GM21825 (cell line): ENCODE results near the gene XXYLT1.

Source experiments
- ATAC-seq: cut with Tn5 transposase; IDR thresholded peaks from one replicate; pipeline ENCODE4 v1.9.1; 2021; ENCODE audit warnings: mild to moderate bottlenecking, moderate library complexity; ENCODE audit not compliant: unreplicated experiment

Gene XXYLT1

DNA sequence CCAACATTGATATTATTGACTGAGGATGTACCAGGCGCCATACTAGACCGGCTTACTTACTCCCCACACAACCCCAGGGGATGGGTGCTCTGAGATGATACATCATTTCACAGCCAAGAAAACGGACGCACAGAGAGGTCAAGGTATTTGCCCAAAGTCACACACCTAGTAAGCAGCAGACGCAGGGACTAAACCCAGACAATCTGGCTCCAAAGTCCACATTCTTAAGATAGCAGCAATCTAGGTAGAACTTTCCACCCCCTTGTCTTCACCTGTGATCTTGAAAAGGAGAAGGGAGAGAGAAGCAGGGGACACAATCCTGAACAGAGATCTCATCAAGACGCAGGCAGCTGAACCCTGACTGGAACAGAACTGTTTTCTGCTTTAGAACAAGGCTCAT is 200.6 kb downstream of the XXYLT1 start:
- no peak for ATAC-seq

DNA sequence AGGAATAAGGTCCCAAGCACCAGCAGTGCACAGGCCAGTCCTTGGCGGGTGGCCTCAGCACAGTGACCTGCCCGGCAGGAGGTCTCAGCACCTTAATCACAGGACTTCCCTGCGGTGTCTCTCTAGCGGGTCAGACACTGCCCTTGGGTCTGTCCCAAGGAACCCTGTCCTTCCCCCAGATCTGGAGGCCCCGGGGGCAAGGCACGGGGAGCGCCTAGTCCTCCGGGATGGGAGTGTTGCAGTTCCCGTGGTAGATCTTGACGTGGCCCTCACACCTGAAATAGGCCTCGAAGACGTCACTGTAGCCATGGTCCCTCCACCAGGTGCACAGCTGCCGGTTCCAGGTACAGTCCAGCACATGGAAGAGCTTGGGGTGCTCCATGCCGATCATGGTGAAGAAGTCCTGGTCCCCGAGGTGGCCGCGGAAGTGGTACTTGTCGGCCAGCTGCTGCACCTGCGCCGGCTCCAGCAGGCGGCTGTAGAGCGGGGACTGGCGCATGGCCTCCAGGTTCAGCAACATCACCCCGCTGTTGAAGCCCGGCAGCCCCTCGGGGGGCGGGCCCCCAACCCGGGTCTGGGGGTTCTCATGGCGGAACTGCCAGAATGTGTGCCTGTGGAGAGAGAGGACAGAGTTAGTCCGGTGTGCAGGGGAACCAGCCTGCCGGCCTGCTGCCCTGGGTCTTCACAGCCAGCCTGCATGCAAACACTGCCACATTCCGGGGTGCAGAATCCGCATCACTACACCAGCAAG is 201.3 kb downstream of the XXYLT1 start:
- no peak for ATAC-seq

DNA sequence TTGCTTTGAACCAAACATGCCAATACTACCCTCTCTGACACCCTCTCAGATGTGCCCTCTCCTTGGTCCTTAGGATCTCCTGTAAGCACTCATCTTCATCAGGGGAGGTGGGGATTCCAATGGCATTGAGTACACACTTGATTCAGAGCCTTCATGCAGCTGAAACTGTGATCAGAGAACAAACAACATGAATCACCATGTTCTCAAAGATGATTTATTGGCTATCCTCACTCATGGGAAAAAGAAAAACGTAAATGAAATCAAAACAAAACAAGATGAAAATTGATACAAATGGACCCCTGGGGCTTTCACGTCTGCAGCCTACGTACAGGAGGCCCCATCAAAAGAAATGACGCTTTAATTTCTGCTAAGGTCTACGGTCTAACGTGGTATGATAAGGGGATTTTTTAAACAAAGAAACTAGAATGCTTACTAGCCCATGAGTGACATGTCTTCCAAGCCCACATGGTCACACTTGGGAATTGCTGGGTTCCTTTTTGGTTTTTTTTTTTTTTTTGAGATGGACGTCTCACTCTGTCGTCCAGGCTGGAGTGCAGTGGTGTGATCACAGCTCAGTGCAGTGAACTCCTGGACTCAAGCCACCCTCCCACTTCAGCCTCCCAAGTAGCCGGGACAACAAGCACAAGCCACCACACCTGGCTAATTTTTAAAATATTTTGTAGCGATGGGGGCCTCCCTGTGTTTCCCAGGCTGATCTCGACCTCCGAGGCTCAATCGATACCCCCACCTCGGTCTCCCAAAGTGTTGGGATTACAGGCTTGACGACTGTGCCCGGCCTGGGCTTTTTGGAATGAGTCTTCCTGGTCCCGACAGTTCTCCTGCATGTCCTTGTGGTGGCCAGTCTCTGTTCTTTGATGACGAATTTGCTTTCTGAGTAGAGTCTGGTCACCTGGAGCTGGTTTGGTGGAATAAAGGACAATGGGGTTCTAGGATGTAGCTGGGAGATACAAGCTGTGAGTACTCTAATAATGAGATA is 202.6 kb downstream of the XXYLT1 start:
- ATAC-seq: no peak

DNA sequence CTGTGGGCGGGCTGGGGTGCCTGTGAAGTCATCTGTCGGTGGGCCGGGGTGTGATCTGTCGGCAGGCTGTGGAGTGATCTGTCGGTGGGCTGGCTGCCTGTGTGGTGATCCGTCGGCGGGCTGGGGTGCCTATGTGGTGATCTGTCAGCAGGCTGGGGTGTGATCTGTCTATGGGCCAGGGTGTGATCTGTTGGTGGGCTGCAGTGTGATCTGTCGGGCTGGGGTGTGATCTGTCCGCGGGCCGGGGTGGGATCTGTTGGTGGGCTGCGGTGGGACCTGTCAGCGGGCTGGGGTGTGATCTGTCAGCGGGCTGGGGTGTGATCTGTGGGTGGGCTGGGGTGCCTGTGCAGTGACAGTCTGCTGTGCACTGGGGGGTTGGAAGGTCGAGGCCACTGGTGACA is 204.5 kb downstream of the XXYLT1 start:
- no peak for ATAC-seq

DNA sequence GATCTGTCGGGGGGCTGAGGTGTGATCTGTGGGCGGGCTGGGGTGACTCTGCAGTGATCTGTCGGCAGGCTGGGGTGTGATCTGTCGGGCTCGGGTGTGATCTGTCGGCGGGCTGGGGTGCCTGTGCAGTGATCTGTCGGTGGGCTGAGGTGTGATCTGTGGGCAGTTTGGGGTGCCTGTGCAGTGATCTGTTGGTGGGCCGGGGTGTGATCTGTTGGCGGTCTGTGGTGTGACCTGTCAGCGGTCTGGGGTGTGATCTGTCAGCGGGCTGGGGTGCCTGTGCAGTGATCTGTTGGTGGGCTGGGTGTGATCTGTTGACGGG is 205.1 kb downstream of the XXYLT1 start:
- ATAC-seq: no peak

DNA sequence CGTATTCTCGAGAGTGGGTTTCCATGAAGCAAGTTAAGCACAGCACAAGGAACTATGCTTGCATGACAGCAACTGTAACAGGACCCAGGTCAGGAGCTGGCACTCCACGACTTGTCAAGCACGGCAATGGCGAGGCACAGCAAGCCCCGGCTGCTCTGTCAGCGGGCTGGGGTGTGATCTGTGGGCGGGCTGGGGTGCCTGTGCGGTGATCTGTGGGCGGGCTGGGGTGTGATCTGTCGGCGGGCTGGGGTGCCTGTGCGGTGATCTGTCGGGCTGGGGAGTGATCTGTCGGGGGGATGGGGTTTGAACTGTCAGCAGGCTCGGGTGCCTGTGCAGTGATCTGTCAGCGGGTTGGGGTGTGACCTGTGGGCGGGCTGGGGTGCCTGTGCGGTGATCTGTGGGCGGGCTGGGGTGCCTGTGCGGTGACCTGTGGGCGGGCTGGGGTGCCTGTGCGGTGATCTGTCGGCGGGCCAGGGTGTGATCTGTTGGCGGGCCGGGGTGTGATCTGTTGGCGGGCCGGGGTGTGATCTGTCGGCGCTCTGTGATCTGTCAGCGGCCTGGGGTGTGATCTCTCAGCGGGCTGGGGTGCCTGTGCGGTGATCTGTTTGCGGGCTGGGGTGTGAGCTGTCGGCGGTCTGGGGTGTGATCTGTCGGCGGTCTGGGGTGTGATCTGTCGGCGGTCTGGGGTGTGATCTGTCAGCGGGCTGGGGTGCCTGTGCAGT is 205.7 kb downstream of the XXYLT1 start:
- ATAC-seq: no peak

DNA sequence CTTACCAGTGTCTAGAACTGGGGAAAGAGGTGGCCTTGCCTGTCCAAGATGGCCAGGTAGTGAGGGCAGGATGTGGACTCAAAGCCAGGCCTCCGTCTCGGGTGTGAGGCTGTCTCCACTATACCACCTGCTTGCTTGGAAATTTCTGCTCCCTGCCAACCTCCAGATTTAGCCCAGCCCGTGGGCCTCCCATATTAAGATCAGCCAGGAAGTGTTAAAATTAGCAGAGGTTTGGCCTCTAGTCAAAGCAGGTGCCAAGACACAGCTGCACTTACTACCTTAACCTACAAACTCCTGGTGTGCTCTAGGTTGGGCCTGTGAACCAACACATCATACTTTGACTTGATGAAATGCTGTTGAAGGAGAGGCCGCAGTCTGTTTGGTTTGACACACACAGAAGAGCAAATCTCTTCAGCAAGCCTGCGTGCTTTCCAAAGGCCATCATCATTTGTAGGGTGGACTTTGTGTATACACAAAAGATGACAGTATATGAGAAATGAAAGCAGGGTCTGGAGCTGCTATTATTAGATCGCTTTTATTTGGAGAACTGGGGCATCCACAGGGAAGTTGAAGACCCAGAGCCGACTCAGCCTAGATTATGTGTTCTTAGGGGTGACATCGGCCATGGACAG is 206.5 kb downstream of the XXYLT1 start:
- no peak for ATAC-seq

DNA sequence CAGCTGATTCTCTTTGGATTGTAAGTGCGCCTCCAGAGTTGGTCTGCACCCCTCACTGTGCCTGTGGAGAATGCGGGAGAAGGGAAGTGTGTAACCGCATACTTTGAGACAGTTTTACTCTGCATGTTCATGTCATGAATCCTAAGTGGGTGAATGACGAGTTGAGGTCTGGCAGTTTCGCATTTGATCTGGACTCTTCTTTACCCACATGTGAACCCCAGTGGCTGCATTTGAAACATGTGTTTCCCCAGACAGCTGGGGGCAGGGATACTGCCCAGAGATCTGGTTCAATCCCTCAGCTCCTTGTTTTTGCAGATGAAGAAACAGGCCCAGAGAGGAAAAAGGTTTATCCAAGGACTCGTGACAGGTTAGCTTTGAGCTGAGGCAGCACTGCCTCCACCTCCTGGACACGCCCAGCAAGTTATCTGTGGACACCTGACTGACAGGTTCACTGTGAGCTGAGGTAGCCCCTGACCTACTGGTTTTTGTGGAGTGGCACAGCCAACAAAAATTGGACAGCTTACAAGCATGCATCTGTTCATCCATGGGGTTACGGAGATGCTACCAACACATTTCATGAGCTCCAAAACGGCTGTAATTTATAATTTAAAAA is 207.3 kb downstream of the XXYLT1 start:
- ATAC-seq: no peak

DNA sequence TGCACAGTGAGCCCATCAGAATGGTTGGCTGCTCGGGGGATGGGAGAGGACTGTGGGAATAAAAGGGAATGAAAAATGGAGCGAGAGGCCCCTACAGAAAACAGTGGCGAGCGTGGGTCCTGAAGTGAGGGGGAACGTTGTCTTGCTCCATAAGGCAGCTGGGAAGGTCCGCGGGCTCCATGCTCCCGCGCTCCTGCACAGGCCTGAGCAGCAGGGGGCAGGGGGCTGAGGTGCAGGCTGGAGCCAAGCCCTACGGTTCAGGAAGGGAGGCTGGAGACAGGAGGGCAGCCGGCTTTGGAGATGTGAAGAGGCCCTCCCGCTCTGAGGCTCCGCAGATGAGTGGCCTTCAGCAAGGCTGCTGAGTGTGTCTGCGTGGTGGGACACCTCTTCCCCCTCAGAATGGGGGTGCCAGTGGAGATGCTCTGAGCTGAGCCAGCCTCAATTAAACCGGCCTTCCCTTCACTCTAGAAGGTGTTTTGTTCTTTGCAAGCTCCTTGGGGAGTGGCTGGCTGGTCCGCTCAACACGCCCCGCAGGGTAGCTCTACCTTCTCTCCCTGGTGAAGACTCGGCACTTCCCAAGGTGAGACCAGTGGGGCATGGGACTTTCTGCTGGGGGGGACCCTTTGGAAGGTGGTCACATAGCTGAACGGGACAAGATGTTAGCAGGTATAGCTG is 208.0 kb downstream of the XXYLT1 start:
- ATAC-seq: no peak

DNA sequence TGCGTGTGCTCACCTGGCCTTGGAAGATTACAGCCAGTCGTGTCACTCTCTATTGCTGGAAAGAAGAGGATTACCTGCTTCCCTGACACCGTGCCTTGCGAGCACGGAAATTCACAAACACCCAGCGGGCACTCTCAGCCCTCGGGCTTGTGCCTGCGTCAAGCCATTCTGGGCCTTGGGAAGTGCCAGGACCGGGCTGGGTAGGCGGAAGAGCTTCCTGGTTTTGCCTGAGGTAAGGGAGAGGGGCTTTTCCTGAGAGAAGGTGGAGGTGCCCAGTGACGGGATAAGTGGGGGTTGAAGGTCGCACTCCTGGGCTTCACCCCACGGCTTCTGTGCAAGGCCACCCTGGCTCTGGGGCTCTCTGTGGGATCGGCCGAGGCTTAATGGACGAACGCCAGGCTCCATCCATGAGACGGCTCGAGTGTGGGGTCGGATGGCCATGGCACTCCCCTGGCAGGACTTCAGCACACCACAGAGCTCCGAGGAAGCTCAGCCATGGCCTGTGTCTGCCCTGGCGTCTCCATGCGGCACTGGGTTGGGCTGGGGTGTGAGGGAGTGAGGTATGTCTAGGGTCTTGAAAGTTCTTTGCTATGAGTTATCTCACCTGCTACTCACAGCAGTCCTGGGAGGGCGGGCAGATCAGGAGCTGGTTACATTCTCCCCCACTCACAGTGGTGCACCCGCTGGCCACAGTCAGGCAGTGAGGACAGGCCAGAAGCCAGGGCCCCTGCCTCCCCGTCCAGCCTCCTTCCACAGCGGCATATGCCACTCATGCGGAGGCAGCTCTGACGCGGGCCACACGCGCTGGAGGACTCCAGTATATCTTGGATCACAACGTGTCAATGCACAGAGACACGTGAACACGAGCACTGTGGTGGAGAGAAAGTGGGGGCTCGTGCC is 209.0 kb downstream of the XXYLT1 start:
- ATAC-seq: no peak

DNA sequence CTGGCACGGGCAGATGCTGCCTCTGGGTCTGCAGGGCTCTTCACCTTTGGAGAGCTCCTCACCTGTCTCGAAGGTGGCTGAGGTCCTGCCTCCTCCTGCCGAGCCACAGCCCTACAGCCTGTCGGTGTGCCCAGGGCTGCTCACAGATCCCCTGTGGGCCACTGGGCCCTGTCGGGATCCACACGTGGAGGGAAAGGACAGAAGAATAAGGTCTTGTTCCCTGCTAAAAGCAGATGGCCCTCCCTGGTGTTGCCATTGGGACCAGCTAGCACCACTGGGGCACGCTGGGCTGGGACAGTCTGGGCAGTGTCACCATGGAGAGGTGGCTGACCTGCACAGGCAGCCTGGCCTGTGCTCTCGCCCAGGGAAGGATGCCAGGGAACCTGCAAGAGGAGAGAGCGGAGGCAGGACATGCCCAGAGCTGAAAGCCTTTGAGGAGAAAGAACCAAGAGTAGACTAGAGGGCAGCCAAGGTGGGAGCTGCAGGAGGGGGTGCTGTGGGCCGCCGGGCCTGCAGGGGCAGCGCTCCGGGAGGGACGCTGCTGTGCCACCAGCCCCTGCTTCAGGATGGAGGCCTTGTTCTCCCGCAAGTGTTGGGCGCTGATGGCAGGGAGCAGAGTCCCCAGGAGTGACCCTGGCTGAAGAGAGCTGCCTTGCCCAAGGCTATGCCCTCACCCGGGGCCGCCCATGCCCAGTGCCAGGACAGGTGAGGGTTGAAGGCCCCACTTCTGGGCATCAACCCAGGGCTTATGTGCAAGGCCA is 210.2 kb downstream of the XXYLT1 start:
- ATAC-seq: no peak

DNA sequence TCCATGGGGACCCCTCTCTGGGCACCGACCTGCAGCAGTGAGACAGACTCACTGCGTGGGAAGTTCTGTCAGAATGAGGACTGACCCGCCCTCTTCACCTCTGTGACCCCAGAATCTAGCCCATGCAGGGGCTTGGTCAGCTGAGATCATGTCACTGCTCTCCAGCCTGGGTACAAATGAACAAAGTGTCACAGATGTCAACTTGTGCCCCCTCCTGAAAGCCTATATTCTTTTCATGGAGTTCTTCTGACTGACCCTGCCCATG is 210.8 kb downstream of the XXYLT1 start:
- ATAC-seq: no peak

DNA sequence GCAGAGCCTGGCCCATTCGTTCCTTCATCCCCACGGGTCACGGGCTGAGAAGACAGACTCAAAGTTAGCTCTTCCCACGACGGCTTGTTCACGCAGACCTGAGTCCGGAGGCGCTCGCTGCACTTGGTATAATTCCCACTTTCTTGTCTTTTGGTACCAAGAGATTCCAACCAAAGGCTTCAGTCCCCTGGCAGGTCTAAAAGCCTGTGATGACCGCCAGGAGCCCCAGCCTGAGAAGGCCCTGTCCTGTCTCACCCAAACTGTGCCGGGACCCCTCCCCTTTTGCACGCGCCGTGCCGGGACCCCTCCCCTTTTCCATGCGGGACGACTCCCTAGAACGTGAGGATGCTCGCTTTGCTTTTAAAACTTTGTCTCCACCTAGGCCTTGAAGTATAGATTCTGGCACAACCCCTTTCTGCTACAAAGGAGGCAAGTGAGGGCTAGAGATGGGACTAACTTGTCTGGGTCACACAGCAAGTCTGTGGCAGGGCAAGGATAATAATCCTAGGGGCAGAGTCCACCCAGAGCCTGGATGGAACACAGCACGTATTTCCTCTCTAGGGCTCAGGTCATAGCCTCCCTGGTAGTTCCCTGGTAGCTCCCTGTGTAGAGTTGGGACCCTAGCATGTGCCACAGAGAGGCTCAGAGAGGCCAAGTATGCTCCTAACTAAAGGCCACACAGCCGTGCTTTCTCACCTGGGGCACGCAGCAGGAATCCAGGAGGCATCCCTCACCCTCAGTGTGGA is 211.3 kb downstream of the XXYLT1 start:
- ATAC-seq: no peak

DNA sequence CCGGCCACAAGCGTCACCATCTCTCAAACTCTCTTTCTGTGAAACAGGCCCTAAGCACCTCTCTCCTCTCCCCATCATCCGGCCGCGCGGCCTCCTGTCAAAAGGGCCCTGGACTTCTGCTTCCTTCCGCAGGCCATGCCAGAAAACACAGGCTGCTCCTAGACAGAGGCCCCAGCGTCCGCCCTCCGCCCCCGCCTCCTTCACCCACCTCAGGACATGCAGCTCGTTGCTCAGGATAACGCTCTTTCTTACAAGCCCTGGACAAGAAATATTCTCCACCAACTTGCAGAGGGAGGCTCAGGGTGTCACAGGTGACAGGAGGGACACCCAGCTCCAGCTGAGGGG is 212.0 kb downstream of the XXYLT1 start:
- ATAC-seq: no peak

DNA sequence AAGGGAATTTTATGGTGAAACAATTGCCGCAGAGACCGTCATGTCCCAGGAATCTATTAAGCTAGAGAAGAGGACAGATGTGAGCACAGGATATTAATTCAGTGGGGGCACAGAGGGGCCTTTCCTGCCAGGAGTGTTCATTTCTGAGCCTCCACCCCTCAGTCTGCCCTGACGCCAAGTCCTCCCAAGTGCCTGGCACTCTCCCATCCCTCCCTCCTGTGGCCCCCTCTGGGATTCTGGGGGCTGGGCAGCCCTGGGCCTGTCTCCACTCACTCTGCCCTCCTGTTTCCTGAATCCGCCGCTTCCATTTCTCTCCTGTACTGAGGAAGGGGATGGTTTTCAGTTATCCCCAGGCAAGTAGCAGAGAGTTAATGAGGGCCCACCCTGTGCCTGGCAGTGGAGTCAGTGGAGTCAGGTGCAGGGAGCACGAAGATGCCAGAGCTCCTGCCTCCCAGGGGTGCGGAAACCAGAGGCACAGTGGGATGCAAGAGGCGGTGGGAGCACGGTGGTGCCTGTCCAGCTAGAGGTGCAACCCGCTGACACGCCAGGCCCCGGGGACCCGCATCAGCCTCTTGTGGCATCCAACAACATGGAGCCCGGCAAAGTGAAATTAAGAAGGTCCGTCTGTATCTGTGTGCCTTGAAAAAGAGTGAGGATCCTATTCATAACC is 212.5 kb downstream of the XXYLT1 start:
- ATAC-seq: no peak

DNA sequence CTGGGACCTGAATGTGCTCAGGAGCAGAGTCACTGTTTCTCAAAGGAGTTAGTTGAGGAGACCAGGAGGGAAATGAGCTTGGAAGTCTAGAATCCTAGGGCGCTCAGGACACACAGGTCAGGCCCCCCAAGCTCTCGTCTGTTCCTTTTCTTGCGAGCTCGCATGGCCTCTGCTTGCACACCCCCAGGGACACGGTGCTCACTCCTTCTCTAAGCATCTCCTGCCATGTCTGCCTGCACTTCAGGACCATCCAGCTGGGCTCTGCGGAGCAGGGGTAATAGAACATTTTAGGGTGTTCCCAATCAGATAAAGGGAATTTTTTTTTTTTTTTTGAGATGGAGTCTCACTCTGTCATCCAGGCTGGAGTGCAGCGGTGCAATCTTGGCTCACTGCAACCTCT is 213.2 kb downstream of the XXYLT1 start:
- no peak for ATAC-seq

DNA sequence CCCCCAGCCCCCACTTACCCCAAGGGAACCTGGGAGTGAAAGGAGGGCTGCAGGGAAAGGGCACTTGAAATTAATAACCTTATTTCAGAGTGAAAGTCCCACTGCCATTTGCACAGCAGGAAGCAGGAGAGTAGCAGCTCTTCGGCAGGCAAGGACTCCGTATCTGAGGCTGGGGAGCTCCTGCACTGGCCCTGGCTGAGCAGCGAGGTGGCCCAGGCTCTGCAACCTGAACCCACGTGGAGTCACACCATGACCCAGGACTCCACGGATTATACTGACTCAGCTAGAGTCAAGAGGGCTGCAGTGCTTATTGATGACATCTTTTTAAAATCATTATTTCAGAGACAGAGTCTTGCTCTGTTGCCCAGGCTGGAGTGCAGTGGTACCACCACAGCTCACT is 214.5 kb downstream of the XXYLT1 start:
- ATAC-seq: no peak

DNA sequence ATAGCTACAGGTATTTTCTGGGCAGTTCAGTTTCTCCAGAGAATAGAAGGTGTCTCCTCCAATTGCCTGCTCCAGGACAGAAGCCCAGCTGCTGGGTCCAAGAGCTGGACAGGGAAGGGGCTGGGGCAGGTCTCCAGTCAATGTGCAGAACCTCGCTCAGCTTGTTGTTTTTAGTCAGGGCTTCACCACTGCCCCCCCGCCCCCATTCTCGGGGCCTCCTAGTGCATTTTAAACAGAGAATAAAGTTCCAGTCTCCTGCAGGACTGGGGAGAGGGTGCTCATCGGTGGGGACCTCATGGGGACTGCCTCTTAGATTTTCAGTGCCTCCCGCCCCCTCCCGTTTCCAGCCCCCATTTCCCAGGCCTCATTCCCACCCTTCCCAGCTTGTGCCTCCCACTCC is 216.6 kb downstream of the XXYLT1 start:
- ATAC-seq: no peak
